OCI-LY1 (cell line): Measurements from ENCODE around the gene MEIOC.

ENCODE experiments used
- EZH2 ChIP-seq: fragments of 200-600 bp; sonication (generic), shearing (Covaris generic); IDR thresholded peaks from 2 replicates; pipeline ENCODE4 v1.8.0; 2017; ENCODE audit warnings: borderline replicate concordance, mixed run types, mild to moderate bottlenecking, antibody characterized with exemption, low read length, moderate library complexity, mixed read lengths
- TF ChIP-seq, protein P1 (sequence below): fragments of 200-600 bp; sonication (generic), shearing (Covaris generic); IDR thresholded peaks from 2 replicates; pipeline ENCODE4 v1.5.1; 2017; ENCODE audit warnings: mild to moderate bottlenecking, antibody characterized with exemption, low read length, moderate library complexity, mixed read lengths

DNA sequence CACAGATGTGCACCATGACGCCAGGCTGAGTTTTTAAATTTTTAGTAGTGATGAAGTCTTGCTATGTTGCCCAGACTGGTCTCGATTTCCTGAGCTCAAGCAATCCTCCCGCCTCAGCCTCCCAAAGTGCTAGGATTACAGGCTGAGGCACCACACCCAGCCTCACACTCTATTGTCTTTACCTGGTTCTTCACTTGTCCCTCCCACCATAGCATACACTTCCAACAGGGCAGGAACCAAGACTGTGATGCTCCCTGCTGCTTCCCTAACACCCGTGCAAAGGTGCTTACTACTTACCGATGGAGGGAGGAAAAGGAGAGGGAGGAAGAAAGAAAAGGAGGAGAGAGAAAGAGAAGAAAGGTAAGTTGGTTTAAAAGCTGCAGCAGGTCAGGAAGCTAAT, 41.4 kb upstream of the MEIOC start:
- TF ChIP-seq EZH2 = no peak
- TF ChIP-seq, protein P1, sequence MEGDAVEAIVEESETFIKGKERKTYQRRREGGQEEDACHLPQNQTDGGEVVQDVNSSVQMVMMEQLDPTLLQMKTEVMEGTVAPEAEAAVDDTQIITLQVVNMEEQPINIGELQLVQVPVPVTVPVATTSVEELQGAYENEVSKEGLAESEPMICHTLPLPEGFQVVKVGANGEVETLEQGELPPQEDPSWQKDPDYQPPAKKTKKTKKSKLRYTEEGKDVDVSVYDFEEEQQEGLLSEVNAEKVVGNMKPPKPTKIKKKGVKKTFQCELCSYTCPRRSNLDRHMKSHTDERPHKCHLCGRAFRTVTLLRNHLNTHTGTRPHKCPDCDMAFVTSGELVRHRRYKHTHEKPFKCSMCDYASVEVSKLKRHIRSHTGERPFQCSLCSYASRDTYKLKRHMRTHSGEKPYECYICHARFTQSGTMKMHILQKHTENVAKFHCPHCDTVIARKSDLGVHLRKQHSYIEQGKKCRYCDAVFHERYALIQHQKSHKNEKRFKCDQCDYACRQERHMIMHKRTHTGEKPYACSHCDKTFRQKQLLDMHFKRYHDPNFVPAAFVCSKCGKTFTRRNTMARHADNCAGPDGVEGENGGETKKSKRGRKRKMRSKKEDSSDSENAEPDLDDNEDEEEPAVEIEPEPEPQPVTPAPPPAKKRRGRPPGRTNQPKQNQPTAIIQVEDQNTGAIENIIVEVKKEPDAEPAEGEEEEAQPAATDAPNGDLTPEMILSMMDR = no peak
